ENCODE results near the gene ELAVL4. TPM values are rescaled to one million over a fixed set of nuclear protein-coding genes. Genes with fewer than 3 reads are reported as not detected.

Gene ELAVL4
- total RNA-seq, 1 experiment from 2014 or later: not detected

DNA sequence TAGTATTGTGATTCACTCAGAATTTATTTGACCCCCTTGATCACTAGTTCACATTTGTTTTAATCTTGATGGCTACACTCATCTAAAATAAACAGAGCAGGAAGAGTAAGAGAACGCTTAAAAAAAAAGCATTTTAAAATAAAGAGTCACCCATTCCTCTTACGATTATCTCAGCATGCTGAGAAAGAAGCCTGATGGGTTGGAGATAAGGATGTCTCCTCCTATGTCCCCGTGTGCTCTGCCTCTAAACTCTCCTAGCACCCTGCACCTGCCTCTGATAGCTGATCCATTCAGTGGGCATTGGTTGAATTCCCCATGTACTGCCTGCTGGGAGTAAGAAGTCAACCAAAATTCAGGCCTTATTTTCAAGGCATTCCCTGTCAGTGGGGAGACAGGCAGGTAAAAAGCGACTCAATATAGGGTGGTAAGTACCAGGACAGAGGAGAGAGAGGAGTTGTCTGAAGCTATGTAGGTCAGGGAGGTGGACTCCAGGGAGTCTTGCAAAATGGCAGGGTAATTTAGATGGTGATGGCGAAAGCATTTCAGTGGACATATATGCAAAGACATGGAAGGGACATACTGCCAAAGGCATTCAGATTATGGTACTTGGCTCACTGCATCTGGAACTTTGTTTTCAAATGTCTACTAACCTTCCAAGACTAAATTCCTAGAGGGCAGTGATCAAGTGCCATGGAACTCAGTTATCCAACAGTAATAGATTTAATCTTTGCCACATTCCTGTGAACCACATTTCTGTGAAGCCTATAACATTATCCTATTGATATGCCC lies 18.4 kb downstream of the ELAVL4 start:
- Histone ChIP-seq H3K4me2 (ENCODE audit: low read length) (no peak overlapping the region), H3K4me3 (replicated peaks in 1 of 2; ENCODE audit: low read depth in 1 of 2, low read length in 2 of 2) (no peak overlapping the region), H4K20me1 (ENCODE audit: insufficient read depth) (no peaks in the 10 kb centered on the region), H3K27me3 (ENCODE audit: insufficient read depth, low read length) (no peaks in the 10 kb centered on the region), H3K9me3 (ENCODE audit: control insufficient read depth in 1 of 2, insufficient read depth in 1 of 2, low read depth in 1 of 2, low read length in 2 of 2) (no peaks in the 10 kb centered on the region), H3K9me2 (ENCODE audit: insufficient read depth) (no peaks in the 10 kb centered on the region), H3K79me2 (ENCODE audit: insufficient read depth, low read length) (no peaks in the 10 kb centered on the region), H2AFZ (ENCODE audit: low read depth, low read length, poor library complexity, severe bottlenecking) (no peak overlapping the region), H3K36me3 (ENCODE audit: control insufficient read depth in 1 of 2, insufficient read depth in 2 of 2, low read length in 2 of 2) (no peaks in the 10 kb centered on the region), H3K4me1 (ENCODE audit: control insufficient read depth in 1 of 2, insufficient read depth in 2 of 2, low read length in 2 of 2) (no peaks in the 10 kb centered on the region), H3K9ac (ENCODE audit: low read length) (no peak overlapping the region), H3K27ac (ENCODE audit: low read depth, low read length) (no peak overlapping the region)
- DNase-seq (ENCODE audit: low read depth, low spot score): no peak
- TF ChIP-seq SRF (IDR thresholded peaks at IDR 0.05; ENCODE audit: low read depth) (no peak), ZFX (IDR thresholded peaks at IDR 0.05) (no peak), POLR2A (IDR thresholded peaks at IDR 0.05; ENCODE audit: borderline replicate concordance, extremely low read depth, insufficient read depth, insufficient read length) (no peak), CBX3 (IDR thresholded peaks at IDR 0.05; ENCODE audit: low read depth) (no peak), SP1 (IDR thresholded peaks at IDR 0.05; ENCODE audit: low read depth) (no peak), ATF3 (IDR thresholded peaks at IDR 0.05) (no peak)
- CTCF ChIA-PET: no interaction called here
- intact Hi-C loops (cut with micrococcal nuclease): no loop called here
- BruUV-seq (replicated peaks): no TSS peak
- POLR2A ChIA-PET: no interaction called here
- no peak for ATAC-seq
- RAD21 ChIA-PET (ENCODE audit: low non-redundant PET in 1 of 2, low total read pairs in 2 of 2, uncharacterized antibody in 2 of 2, unreplicated experiment in 2 of 2): no interaction called here

GRCh38 chr1:50129201-50129600 lies 20.5 kb downstream of the ELAVL4 start:
- H3K36me3 ChIP-seq (ENCODE audit: control insufficient read depth in 1 of 2, insufficient read depth in 2 of 2, low read length in 2 of 2): no peaks in the 10 kb centered on the region
- ChIA-PET CTCF (no interaction called here), RAD21 (ENCODE audit: low non-redundant PET in 1 of 2, low total read pairs in 2 of 2, uncharacterized antibody in 2 of 2, unreplicated experiment in 2 of 2) (no interaction called here), POLR2A (no interaction called here)
- H3K27me3 ChIP-seq (ENCODE audit: insufficient read depth, low read length): peaks cover 6% of the 10 kb centered on the region; the same call in 1 of the 2 replicates
- no peaks in the 10 kb centered on the region for H3K79me2 ChIP-seq (ENCODE audit: insufficient read depth, low read length)
- intact Hi-C loops (cut with micrococcal nuclease): no loop called here
- no peak overlapping the region for H3K9ac ChIP-seq (ENCODE audit: low read length)
- ATAC-seq: no peak
- H3K4me1 ChIP-seq (ENCODE audit: control insufficient read depth in 1 of 2, insufficient read depth in 2 of 2, low read length in 2 of 2): no peaks in the 10 kb centered on the region
- H3K4me3 ChIP-seq (replicated peaks in 1 of 2; ENCODE audit: low read depth in 1 of 2, low read length in 2 of 2): no peak overlapping the region
- no peaks in the 10 kb centered on the region for H3K9me3 ChIP-seq (ENCODE audit: control insufficient read depth in 1 of 2, insufficient read depth in 1 of 2, low read depth in 1 of 2, low read length in 2 of 2)
- H3K9me2 ChIP-seq (ENCODE audit: insufficient read depth): no peaks in the 10 kb centered on the region
- no peak overlapping the region for H3K4me2 ChIP-seq (ENCODE audit: low read length)
- DNase-seq (ENCODE audit: low read depth, low spot score): no peak
- no peaks in the 10 kb centered on the region for H4K20me1 ChIP-seq (ENCODE audit: insufficient read depth)
- no peak overlapping the region for H3K27ac ChIP-seq (ENCODE audit: low read depth, low read length)
- H2AFZ ChIP-seq (ENCODE audit: low read depth, low read length, poor library complexity, severe bottlenecking): no peak overlapping the region
- TF ChIP-seq RAD21 (IDR thresholded peaks at IDR 0.05; ENCODE audit: low read depth) (no peak), CEBPB (IDR thresholded peaks at IDR 0.05; ENCODE audit: low read depth) (no peak), EGR1 (IDR thresholded peaks at IDR 0.05; ENCODE audit: low read depth) (no peak), SP1 (IDR thresholded peaks at IDR 0.05; ENCODE audit: low read depth) (no peak), FOSL1 (IDR thresholded peaks at IDR 0.05; ENCODE audit: low read depth) (no peak), TCF7L2 (IDR thresholded peaks at IDR 0.05; ENCODE audit: borderline replicate concordance, extremely low read depth, insufficient read depth, insufficient read length) (no peak), POLR2A (IDR thresholded peaks at IDR 0.05; ENCODE audit: borderline replicate concordance, extremely low read depth, insufficient read depth, insufficient read length) (no peak), EZH2 (IDR thresholded peaks at IDR 0.05) (no peak), ZNF274 (IDR thresholded peaks at IDR 0.05; ENCODE audit: low read depth, low read length) (no peak), ZFX (IDR thresholded peaks at IDR 0.05) (no peak), ATF3 (IDR thresholded peaks at IDR 0.05) (no peak), SIN3A (IDR thresholded peaks at IDR 0.05; ENCODE audit: low read depth) (no peak)
- TF ChIP-seq, protein P1, sequence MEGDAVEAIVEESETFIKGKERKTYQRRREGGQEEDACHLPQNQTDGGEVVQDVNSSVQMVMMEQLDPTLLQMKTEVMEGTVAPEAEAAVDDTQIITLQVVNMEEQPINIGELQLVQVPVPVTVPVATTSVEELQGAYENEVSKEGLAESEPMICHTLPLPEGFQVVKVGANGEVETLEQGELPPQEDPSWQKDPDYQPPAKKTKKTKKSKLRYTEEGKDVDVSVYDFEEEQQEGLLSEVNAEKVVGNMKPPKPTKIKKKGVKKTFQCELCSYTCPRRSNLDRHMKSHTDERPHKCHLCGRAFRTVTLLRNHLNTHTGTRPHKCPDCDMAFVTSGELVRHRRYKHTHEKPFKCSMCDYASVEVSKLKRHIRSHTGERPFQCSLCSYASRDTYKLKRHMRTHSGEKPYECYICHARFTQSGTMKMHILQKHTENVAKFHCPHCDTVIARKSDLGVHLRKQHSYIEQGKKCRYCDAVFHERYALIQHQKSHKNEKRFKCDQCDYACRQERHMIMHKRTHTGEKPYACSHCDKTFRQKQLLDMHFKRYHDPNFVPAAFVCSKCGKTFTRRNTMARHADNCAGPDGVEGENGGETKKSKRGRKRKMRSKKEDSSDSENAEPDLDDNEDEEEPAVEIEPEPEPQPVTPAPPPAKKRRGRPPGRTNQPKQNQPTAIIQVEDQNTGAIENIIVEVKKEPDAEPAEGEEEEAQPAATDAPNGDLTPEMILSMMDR (IDR thresholded peaks at IDR 0.05 in 2 of 3, conservative IDR thresholded peaks at IDR 0.05 in 1 of 3; ENCODE audit: borderline replicate concordance in 1 of 3, insufficient read depth in 1 of 3, low read depth in 2 of 3, low read length in 2 of 3): no peak
- TF ChIP-seq, protein P2, sequence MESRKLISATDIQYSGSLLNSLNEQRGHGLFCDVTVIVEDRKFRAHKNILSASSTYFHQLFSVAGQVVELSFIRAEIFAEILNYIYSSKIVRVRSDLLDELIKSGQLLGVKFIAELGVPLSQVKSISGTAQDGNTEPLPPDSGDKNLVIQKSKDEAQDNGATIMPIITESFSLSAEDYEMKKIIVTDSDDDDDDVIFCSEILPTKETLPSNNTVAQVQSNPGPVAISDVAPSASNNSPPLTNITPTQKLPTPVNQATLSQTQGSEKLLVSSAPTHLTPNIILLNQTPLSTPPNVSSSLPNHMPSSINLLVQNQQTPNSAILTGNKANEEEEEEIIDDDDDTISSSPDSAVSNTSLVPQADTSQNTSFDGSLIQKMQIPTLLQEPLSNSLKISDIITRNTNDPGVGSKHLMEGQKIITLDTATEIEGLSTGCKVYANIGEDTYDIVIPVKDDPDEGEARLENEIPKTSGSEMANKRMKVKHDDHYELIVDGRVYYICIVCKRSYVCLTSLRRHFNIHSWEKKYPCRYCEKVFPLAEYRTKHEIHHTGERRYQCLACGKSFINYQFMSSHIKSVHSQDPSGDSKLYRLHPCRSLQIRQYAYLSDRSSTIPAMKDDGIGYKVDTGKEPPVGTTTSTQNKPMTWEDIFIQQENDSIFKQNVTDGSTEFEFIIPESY (IDR thresholded peaks at IDR 0.05; ENCODE audit: extremely low read depth, insufficient replicate concordance, low read length): no peak
- BruUV-seq (replicated peaks): no TSS peak

Data from HCT116 (cell line).